Stimulated activated CD8-positive, alpha-beta memory T cell treated with anti-CD3 and anti-CD28 coated beads, Interleukin-2, amount 100 ng/mL, for 1 hour (primary cell): Measurements from ENCODE around the gene JUP.
"Not testable (repeated sequence)": the region's sequence is repeated elsewhere in the genome, so short reads cannot be mapped to it uniquely, and the experiment has no call there.

Experiments used
- DNase-seq, 2 donors: peaks; one replicate each; pipeline ENCODE4 v3.0.0-alpha.2; 2020; ENCODE audit warnings: low read depth in 2 of 2

JUP gene

GRCh38 chr17:41786227-41787020, at the start of gene JUP:
Gene JUP, minus strand, starts transcription at chr17:41786711. Its CDS starts 14,857 bp downstream, at chr17:41771854.
- DNase-seq: peak; percentile 71 to 75

GRCh38 chr17:41835800-41836549, 49.5 kb upstream of the JUP start, which contains the start of gene NT5C3B:
Gene NT5C3B, minus strand, starts transcription at chr17:41836232. Its CDS starts 39 bp downstream, at chr17:41836193.
- peak; percentile 20 to 33 for DNase-seq

- DNase-seq: no peak
Observed at GRCh38 chr17:41835214-41835799, 48.8 kb upstream of the JUP start.

- DNase-seq: not testable (repeated sequence)
Observed at GRCh38 chr17:41829961-41830360, 43.5 kb upstream of the JUP start.

- DNase-seq: no peak
Observed at GRCh38 chr17:41825175-41825845, 38.8 kb upstream of the JUP start.

- DNase-seq: no peak
Observed at GRCh38 chr17:41824086-41824485, 37.6 kb upstream of the JUP start.

GRCh38 chr17:41823580-41823979, 37.1 kb upstream of the JUP start:
- no peak for DNase-seq

GRCh38 chr17:41823141-41823524, 36.6 kb upstream of the JUP start:
- DNase-seq: no peak

- no peak for DNase-seq
Observed at GRCh38 chr17:41822216-41823140, 36.0 kb upstream of the JUP start.

- no peak for DNase-seq
Observed at GRCh38 chr17:41821776-41822175, 35.3 kb upstream of the JUP start.

GRCh38 chr17:41818024-41818423, 31.5 kb upstream of the JUP start:
- DNase-seq: no peak

- DNase-seq: no peak
Observed at GRCh38 chr17:41816637-41817320, 30.3 kb upstream of the JUP start.

GRCh38 chr17:41814195-41814594, 27.7 kb upstream of the JUP start:
- no peak for DNase-seq

GRCh38 chr17:41813699-41814124, 27.2 kb upstream of the JUP start:
- DNase-seq: no peak

GRCh38 chr17:41813152-41813680, 26.7 kb upstream of the JUP start:
- no peak for DNase-seq

GRCh38 chr17:41812381-41813151, 26.1 kb upstream of the JUP start, which contains the start of gene FKBP10:
Gene FKBP10, plus strand, starts transcription at chr17:41813004. Its CDS starts 31 bp downstream, at chr17:41813035.
- no peak for DNase-seq

- DNase-seq: peak; percentile 49 to 57
Observed at GRCh38 chr17:41811549-41812380, 25.3 kb upstream of the JUP start, which contains the start of gene P3H4. Gene P3H4, minus strand, starts transcription at chr17:41811949. Its CDS starts 34 bp downstream, at chr17:41811915.
